HG02571 (cell line): ENCODE measurements around the gene STK24.

Experiments
- ATAC-seq: cut with Tn5 transposase; IDR thresholded peaks from one replicate; pipeline ENCODE4 v1.9.1; 2021; ENCODE audit warnings: mild to moderate bottlenecking, moderate library complexity; ENCODE audit not compliant: unreplicated experiment

The STK24 gene

GRCh38 chr13:98535501-98536354 lies 41.2 kb downstream of the STK24 start:
- ATAC-seq, result no peak

- ATAC-seq, result no peak
Observed at GRCh38 chr13:98534821-98535220, 42.1 kb downstream of the STK24 start.

- ATAC-seq, result no peak
Observed at GRCh38 chr13:98533912-98534311, 43.0 kb downstream of the STK24 start.

GRCh38 chr13:98532254-98532653 lies 44.7 kb downstream of the STK24 start:
- no peak for ATAC-seq

- ATAC-seq, result no peak
Observed at GRCh38 chr13:98530217-98530616, 46.7 kb downstream of the STK24 start.

GRCh38 chr13:98529171-98529570 lies 47.7 kb downstream of the STK24 start:
- no peak for ATAC-seq

- no peak for ATAC-seq
Observed at GRCh38 chr13:98528663-98529064, 48.2 kb downstream of the STK24 start.

GRCh38 chr13:98527526-98527925 lies 49.4 kb downstream of the STK24 start:
- no peak for ATAC-seq

- ATAC-seq, result no peak
Observed at GRCh38 chr13:98526182-98526512, 50.8 kb downstream of the STK24 start.

GRCh38 chr13:98525456-98526181 lies 51.3 kb downstream of the STK24 start:
- ATAC-seq, result no peak

- no peak for ATAC-seq
Observed at GRCh38 chr13:98524793-98525192, 52.1 kb downstream of the STK24 start.

GRCh38 chr13:98524391-98524790 lies 52.5 kb downstream of the STK24 start:
- ATAC-seq, result no peak

- ATAC-seq, result peak; percentile 64
Observed at GRCh38 chr13:98523455-98524102, 53.3 kb downstream of the STK24 start.

GRCh38 chr13:98522371-98522770 lies 54.5 kb downstream of the STK24 start:
- ATAC-seq, result no peak

GRCh38 chr13:98521461-98522247 lies 55.3 kb downstream of the STK24 start:
- ATAC-seq, result no peak

GRCh38 chr13:98520674-98521449 lies 56.0 kb downstream of the STK24 start:
- no peak for ATAC-seq

GRCh38 chr13:98519976-98520375 lies 56.9 kb downstream of the STK24 start:
- ATAC-seq, result no peak

- no peak for ATAC-seq
Observed at GRCh38 chr13:98517576-98518310, 59.2 kb downstream of the STK24 start.

- ATAC-seq, result no peak
Observed at GRCh38 chr13:98515818-98516465, 61.0 kb downstream of the STK24 start.
